Stimulated activated CD4-positive, alpha-beta T cell treated with anti-CD3 and anti-CD28 coated beads, TNF-alpha, amount 100 ng/mL, for 4 hours (primary cell): ENCODE data around the gene STXBP6.

Experiments
- DNase-seq, 3 experiments: peaks; one replicate each; pipeline ENCODE4 v3.0.0-alpha.2; 2020; ENCODE audit warnings: low read depth in 3 of 3

The STXBP6 gene

DNA sequence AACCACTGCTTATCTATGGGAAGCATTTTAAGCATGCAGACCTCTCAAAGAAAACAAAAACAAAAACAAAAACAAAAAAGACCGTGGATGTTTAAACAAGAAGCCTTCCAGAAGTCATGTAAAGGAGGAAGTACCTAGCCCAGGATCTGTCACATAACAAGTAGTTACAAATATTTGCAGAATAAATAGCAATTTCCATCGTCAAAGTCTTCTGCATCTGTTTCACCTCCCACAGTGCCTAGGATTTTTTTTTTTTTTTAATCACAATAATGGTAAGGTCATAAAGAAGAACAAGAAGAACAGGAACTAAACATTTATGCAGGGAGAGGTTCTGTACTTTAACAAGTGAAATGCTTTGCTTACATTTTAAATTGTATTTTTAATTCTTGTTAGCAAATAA lies 2.4 kb upstream of the STXBP6 start:
- no peak for DNase-seq

DNA sequence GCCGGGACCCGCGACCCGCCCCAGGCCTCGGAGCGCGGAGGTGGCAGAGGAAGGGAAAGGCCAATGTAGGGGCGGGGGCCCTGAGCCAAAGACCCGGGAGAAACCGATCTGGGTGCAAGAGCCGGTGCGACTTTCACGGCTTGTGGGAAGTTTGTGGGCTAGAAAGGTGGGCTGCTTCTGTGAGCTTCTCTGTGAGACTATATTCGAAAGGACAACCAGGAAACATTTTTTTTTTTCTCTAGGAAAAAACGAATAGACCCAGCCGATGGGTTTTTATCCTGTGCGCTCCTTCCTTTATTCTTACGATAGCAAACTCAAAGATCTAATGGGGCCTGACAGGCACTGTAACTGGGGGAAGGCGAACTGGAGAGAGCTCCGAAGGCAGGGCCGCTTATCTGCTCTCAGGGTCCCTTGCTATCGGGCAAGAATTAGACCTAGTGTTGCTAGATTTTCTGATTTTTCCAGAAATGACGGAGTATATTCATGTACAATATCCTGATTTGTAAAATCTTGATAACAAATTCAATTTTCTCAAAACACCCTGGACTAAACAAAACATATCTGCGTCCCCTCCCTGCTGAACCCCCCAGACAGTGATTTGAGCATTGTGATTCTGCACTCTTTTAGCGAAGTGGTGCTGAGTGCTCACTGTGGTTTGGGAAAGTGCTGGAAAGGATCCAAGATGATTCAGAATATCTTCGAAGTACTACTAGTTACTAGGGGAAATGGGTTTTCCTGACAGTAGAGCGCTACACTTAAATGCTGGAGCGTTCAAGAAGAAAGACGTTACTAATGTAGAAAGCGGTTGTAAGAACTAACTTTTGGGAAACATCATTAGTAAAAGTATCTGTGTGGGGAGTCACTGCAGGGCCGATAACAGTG lies 563 bp upstream of the STXBP6 start:
- DNase-seq = no peak

DNA sequence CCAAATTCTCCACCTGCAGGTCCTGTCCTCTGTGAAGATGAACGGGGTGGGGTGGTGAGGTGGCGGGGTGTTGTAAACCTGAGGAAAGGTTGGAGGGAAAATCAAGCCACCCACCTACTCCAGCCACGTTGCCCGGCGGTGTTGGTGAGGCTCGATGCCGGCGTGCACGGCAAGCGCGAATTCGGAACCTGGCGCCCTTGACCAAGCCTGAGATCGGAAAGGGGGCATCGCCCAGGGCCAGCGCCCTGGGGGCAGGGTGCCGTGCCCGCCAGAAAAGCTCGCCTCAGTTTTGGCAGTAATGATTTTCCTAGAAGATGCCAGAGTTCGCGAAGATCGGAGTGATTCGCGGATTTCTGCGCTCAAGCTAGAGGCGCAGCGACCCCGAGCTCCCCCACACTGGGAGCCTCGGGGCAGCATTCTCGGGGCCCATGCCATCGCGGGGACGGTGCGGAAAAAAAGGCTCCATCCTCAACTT lies 817 bp downstream of the STXBP6 start:
- no peak for DNase-seq

DNA sequence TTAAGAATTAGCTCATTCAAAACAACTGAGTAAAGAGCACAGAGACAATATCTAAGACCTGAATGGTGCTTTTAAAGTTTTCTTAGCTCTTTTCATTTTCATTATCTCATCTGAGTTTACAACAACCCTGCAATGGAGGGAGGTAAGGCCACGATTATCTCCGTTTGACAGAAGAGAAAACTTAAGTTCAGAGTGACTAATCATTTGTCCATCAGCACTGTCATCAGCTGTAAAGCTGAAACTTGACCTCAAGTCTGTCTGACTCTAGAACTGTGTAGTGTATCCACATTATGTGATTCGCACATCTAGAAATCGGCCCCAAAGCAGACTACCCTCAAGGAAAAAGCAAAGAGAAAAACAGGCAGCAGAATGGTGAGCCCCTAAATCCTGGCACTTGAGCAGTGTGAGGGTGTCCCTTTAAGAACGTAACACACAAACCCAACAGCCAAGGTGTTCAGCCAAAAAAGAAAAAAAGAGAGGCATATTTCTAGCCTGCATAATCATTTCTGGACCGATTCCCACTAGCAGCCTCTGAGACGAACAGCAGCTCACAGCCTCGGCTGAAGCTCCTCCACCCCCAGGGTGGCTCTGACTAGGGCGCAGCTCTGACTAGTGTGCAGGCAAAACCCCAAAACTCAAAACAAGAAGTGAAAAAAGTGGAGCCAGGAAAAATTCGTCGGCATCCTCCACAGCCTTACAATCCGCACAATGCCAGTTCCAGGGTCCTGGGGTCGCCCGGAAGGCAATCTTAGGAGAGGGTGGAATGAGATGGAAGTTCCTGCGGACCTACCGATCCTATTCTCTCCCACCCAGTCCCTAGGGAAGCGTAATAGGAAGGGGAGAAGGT lies 1.6 kb downstream of the STXBP6 start:
- DNase-seq = no peak

DNA sequence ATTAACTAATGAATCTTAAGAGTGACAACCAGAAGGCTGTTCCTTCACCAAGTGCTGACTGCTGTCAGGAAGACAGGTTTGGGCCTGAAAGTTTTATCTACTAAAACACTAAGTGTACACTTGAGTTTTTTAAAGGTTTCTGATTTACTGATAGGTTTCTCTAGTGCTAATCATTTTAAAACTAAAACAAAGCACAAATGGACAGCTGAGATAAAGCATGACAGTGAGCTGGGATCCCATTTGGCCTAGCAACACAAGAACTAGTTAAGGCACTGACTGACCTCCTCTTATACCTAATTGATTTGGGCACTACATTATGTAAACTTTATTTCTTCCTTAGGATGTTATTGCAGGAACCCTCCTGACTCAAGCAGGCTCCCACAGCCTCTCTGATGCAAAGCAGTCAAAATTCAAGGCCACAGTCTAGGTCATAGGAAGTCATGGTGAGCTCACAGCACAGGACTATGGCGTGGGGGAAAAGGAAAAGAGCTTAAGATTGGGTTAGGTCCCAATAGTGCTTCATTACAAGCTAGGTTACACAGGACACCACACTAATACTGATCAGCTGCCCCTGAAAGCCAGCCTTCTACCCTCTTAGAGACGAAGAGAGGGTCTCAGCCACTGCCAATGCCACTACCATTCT lies 3.5 kb downstream of the STXBP6 start:
- DNase-seq = no peak

DNA sequence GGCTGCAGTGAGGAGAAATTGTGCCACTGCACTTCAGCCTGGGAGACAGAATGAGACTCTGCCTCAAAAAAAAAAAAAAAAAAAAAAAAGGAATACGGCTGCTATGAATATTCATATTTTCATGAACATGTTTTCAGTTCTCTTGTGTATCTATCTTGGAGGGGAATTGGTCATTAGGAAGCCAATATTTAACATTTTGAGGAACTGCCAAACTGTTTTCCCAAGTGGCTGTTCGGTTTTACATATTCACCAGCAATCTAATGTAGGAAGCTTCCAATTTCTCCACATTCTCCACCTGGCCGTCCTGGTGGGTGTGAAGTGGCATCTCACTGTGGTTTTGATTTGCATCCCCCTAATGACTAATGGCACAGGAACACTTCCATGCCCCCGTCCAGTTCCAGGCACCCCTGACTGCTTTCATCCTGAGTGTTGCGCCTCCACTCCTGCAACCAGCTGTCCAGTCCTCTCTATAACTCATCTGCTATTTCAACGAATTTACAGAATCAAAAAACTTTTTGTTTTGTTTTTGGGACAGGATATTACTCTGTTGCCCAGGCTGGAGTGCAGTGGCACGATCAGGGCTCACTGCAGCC lies 5.7 kb downstream of the STXBP6 start:
- DNase-seq = no peak

DNA sequence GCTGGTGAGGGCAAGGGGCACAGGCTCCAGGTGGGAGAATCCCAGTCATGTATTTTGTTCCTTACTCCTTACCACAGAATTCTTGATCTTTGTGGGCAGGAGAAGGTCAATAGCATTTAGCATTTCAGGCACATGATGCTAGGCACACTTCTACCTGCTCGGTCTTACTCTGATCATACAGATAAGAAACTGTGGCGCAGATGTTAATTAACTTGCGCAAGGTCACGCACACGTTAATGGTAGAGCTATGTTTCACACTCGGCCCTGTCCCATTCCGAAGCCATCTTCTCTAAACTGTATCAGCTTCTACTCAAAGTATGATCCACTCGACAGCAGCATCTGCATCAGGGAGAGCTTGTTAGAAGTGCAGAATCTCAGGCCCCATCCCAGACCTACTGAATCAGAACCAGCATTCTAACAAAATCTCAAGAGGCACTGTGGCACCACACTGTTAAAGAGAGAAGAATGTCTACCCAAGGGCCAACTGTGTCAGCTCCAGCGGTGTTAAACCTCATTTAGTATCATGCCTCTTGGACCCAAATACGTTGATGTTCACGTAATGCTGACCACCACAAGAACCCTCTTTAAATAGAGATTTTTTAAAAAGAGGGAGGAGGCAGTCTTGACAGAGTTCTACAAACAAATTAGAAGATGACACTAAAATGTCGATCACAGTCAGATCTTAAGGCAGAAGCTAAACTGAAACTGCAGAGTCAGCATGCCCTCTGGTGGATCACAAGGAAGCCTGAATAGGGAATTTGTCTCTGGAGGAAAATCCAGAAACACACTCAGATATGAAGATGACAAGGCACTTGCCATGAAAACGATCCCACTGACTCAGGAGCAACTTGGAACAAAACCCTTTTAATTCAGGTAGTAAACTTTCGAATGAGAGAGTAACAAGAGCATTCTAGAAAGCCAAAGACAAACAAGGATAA lies 7.3 kb downstream of the STXBP6 start:
- no peak for DNase-seq

DNA sequence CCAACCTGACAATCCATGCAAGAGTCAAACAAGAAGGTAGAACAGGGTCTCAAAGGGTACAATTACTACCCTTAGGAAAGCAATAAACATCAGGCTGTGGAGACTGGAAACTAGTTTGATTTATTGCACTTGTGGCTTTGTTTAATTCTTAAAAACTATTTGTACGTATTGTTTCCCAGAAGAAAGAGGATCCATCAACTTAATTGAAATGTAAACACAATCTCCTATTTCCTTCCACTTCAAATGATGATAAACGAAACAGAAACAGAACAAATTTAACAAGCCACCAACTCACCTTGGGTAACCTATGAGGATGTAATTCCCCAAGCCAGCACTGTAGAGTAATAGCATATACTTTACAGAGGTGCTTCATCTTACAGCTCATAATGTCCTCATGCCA lies 8.0 kb downstream of the STXBP6 start:
- DNase-seq = no peak

DNA sequence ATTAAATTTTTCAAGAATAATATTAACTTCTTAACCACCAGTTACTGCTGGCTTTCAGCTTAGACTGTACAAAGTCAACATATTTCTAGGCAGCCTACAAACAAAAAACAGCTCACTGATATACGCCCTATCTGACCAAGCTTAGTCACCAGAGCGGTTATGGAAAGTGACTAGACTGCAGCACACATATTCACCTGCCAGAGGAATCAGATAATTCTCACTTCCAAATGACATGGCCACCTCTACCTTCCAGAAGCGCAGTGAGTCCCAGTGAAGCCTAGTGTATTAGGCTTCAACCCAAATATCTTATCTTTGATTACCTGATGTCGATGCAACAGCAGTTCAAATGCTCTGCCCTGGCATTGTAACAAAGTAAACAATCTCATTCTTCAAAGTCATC lies 8.5 kb downstream of the STXBP6 start:
- DNase-seq = no peak

DNA sequence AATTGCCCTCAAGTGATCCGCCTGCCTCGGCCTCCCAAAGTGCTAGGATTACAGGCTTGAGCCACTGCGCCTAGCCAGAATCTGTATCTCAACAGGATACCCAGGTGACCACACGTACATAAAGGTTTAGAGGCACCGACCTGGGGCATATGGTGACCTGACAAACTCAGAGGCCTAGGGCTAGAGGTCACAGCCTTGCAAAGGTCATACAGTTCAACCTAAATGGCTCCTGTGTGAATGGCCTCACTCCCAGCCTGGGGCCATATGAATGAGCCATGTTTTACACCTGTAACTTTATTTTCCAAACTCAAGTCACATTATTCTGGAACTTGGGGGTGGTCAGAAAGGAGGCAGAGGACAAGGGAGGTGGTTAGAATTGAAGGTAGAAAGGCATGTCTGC lies 10.0 kb downstream of the STXBP6 start:
- DNase-seq = no peak

DNA sequence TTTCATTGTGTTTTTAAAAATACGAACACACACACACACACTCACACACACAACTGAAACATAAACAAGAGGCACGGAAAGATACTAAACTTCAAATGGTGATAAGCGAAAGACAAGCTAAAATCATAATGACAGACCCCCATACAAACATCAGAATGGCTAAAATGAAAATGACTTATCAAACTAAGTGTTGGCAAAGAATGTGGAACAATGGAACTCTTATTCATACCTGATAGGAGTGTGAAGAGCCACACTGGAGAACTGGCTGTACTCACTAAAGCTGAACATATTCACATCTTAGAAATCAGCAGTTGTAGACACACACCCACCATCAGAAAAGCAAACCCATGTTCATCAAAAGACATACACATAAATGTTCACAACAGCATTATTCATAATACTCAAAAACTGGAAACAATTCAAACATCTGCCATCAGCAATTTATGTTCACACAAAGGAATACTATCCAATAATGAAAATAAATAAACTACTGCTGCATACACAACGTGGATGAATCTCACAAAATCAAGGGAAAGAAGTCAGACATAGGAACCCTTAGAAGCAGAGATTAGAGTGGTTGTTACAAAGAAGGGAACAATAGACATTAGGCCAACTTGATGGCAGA lies 11.8 kb downstream of the STXBP6 start:
- no peak for DNase-seq

DNA sequence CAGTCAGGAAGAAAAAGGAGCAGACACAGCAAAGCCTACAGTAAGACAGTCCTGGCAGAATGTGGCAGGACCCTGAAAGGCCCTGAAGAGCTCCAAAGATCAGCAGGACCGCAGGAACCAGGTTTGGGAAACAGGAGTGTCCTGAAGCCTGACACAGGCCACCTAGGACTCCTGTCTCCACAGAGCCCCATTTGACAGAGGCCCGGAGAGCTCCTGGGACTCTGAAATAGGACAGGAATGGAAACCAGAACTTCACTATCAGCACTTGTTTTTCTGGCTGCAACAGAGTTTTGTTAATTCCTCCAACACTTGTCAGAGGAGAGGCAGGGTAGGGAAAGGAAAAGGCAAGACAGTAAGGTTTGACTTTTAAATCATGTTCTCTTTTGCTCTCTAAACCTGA lies 12.9 kb downstream of the STXBP6 start:
- no peak for DNase-seq

DNA sequence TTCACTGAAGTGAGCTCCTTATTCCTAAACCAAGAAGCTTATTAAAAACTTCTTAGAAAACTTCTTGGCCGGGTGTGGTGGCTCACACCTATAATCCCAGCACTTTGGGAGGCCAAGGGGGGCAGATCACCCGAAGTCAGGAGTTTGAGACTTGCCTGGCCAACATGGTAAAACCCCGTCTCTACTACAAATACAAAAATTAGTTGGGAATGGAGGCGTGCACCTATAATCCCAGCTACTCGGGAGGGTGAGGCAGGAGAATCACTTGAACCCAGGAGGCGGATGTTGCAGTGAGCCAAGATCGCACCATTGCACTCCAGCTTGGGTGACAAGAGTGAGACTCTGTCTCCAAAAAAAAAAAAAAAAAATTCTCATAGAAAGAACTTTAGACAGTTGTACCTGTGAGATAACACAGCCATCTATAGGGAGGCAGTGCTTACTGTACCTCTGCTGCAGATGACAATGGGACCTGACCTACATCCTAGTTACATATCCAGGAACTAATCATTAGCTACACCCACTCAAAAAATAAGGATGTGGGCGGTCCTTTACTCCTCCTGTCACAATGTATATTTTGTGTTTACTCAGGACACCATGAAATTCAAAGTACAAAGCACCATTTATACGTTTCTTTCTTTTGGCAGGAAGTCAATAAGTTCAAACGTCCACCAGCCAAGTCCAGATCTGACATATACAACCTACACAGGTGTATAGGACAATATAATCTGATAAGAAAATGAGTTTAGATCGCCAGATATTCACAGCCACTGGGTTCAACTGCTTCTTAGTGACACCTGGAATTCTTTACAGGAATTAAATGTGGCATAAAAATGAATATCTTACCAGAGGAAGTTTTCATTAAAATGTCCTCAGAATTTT lies 14.9 kb downstream of the STXBP6 start:
- DNase-seq = no peak

DNA sequence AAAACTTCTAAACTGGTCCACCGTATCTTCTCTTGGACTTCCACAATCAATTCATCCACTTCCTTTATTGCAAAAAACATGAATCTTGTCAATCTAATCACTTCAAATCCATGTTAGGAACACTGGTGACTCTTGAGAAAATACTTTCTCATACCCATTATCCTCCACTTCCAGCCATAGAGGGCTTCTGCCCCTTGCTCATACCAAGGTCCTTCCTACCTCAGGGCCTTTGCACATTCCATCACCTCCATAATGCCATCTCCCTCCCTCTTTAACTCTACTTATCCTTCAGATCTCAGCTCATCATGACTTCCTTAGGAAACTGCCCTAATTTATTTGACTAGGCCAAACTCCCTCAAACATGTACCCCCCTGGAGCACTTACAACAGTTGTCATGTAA lies 16.6 kb downstream of the STXBP6 start:
- no peak for DNase-seq

DNA sequence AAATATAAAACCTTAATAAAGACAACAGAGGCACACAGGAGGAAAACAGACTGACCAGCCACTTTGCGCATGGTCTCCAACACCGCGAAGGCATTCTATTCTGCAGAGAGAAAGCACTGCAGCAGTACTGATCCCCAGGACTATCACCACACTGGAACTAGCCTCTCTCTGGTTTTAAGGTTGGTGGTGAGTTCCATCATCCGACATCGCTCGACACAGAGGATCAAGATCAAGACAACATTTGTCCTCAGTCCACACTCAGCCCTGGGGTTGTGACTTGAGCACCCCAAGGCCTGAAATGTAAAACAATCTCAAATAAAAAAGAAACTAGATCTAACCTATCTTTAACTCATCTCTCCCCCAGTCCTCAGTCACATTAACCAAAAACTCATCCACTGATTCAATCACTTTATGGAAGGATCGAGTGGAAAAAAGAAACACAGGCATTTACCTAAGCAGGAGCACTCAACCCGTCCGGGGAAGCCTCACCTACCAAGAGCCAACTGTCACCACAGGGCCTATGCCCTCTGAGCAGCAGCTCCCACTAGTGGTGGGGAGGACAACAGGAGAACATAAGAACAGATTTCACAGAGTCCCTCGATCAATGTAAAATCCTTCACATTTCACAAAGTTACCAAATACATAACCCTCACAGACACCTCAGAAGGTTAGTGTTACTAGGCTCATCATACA lies 17.7 kb downstream of the STXBP6 start:
- no peak for DNase-seq

DNA sequence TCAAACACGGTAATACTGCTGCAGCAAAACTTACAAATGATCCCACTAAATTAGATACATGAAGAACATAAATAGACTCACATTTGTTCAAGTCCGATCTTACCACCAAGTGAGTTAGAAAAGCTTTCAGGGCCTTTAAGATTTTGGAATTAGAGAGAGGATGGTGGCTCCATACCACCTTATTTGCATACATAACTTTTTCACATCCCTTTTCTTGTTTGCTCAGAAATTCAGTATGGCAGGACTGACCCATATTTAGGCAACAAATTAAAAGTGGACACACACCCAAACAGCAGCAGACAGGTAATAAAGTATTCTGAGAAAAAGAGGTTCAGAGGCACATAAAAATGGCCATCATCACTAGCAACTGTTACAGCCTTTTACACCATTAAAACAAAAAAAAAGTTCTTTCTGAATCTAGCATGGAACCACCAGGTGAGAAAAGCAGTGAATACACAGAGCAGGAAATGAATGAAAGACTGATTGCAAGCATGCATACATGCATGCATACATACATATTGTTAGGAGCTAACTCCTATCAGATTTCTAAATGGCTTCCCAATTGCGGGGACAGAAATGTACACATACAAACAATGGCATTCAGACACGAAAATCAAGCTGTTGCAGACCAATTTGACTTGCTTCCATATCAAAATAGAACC lies 23.3 kb downstream of the STXBP6 start:
- no peak for DNase-seq

DNA sequence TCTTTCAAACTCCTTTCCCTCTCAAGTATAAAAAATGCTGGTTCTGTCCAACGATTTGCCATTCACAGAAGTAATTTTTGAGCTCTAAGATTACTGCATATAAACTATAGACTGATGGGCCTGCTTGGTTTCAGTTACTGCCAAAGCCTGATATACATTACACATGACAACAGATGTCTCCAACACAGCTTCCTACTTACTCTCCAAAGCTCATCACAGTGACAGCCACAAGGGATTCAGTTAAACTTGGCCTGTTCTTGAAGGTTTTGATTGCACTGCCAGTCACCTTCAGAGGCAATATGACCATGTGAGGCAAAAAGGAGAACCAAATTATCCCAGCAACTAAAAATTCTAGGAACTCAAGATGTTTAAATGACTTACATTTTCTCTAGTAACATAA lies 30.1 kb downstream of the STXBP6 start:
- DNase-seq = no peak

DNA sequence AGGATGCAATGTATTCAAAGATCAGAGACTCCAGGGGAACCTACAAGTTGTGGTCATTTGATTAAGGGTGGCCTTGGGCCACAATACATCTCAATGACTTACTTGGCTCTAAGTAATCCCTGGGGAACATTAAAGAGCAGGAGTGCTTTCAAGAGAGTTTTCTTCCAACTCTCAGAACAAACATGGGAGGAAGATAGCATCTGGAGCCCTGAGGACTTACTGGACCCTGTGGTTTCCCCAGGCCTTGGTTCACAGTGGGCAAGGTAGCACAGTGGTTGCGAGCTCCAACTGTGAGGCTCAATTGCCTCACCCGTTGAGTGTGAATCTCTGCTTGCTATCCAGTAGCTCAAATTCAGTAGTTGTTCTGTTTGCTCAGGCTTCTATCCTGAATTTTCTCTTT lies 32.4 kb downstream of the STXBP6 start:
- DNase-seq = no peak
